Stomach (tissue), 4 donors: ENCODE results near the gene MAOA.

Experiments used
- EP300 ChIP-seq: sonication (generic); formaldehyde crosslinking; IDR thresholded peaks from one replicate; pipeline ENCODE4 v1.6.1; 2017; ENCODE audit warnings: antibody characterized with exemption
- POLR2A ChIP-seq, 4 donors: fragments of 450-650 bp; IDR thresholded peaks; one replicate each; pipeline ENCODE4 v1.6.1; 2016; ENCODE audit warnings: antibody characterized with exemption in 4 of 4, control low read depth in 2 of 4, mild to moderate bottlenecking in 1 of 4, moderate library complexity in 1 of 4
- TF ChIP-seq, protein P1 (sequence below), 7 experiments: fragments of 450-650 bp in 4 of 7; fragments of 200-600 bp in 3 of 7; sonication (generic) in 3 of 7; IDR thresholded peaks; one replicate each; pipeline ENCODE4 v1.5.1; 2016 to 2019; ENCODE audit warnings: antibody characterized with exemption in 7 of 7, control low read depth in 2 of 7, mild to moderate bottlenecking in 1 of 7

DNA sequence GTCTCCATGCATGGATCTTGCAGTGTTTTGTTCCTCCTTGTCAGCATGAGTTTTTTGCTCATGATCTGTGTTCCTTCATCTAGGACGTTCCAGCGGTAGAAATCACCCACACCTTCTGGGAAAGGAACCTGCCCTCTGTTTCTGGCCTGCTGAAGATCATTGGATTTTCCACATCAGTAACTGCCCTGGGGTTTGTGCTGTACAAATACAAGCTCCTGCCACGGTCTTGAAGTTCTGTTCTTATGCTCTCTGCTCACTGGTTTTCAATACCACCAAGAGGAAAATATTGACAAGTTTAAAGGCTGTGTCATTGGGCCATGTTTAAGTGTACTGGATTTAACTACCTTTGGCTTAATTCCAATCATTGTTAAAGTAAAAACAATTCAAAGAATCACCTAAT is 88.2 kb downstream of the MAOA start:
- TF ChIP-seq, protein P1, sequence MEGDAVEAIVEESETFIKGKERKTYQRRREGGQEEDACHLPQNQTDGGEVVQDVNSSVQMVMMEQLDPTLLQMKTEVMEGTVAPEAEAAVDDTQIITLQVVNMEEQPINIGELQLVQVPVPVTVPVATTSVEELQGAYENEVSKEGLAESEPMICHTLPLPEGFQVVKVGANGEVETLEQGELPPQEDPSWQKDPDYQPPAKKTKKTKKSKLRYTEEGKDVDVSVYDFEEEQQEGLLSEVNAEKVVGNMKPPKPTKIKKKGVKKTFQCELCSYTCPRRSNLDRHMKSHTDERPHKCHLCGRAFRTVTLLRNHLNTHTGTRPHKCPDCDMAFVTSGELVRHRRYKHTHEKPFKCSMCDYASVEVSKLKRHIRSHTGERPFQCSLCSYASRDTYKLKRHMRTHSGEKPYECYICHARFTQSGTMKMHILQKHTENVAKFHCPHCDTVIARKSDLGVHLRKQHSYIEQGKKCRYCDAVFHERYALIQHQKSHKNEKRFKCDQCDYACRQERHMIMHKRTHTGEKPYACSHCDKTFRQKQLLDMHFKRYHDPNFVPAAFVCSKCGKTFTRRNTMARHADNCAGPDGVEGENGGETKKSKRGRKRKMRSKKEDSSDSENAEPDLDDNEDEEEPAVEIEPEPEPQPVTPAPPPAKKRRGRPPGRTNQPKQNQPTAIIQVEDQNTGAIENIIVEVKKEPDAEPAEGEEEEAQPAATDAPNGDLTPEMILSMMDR (IDR thresholded peaks at IDR 0.05), result no peak
- no peak for TF ChIP-seq EP300
- no peak for TF ChIP-seq POLR2A (IDR thresholded peaks at IDR 0.05)
